Esophagus muscularis mucosa (tissue), 3 donors: ENCODE measurements around the gene OR6A2.

Source experiments
- CTCF ChIP-seq, 3 experiments: fragments of 200-600 bp in 2 of 3; fragments of 450-650 bp in 1 of 3; sonication (generic) in 2 of 3; IDR thresholded peaks; one replicate each; pipeline ENCODE4 v1.5.1; 2017 to 2019; ENCODE audit warnings: antibody characterized with exemption in 3 of 3, mild to moderate bottlenecking in 2 of 3, moderate library complexity in 1 of 3
- POLR2A ChIP-seq: fragments of 450-650 bp; IDR thresholded peaks from one replicate; pipeline ENCODE4 v1.6.1; 2017; ENCODE audit warnings: antibody characterized with exemption, moderate library complexity, mild to moderate bottlenecking, low read depth
- POLR2AphosphoS5 ChIP-seq, 2 donors: sonication (generic); formaldehyde crosslinking; IDR thresholded peaks; one replicate each; pipeline ENCODE4 v1.6.1; 2017; ENCODE audit warnings: antibody characterized with exemption in 2 of 2

- TF ChIP-seq POLR2A (no peak), POLR2AphosphoS5 (IDR thresholded peaks at IDR 0.05) (no peak), CTCF (IDR thresholded peaks at IDR 0.05) (no peak)
These were observed 19.5 kb upstream of the OR6A2 start for GRCh38 chr11:6818967-6819366.
